ENCODE measurements around the gene MYBPHL.

Gene MYBPHL

DNA sequence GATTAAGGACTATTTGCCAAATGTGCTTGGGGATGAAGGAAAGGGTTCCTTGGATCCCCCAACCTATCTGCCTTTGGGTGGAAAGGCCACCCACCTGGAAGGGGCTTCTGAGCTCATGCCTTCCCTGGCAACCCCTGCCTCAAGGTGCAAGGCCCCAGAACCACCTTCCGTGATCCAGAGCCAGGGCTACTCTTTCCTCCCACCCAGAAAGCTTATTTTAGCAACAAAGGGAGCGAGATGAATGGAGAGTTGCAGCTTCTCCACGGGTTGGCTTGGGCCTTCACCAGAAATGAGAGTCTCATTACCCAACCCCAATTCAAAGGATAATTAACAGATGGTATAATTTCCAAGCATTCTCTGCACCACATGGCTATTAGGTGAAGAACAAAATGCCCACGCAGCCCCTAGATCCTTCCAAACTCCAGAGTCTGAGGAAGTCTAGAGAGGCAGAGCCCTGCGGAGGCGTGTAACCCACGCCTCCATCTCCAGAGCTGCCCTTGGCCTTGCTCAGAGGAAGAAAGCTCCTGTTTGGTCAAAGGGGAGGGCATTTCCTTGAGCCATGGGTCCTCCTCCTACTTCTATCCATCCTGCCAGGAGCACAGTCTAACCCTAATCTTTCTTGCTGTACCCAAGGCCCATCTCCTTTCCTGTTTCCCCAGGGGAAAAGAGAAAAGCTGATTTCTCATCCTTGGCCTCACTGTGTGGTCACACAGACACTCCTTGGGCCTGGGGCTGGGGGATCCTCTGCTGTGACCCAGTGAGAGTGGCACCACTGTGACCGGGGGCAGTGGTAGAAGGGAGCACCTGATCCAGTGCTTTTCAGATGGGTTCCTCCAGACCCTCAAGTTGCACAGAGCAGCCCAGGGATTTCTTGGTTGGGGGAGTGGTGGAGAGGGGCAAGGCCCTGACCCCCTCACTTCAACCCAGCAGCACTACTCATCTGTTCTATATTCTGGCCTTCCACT is 59.1 kb downstream of the MYBPHL start:
- no peak overlapping the region for H3K4me2 ChIP-seq
- H3K9ac ChIP-seq: no peak overlapping the region
- no peaks in the 10 kb centered on the region for H4K20me1 ChIP-seq (ENCODE audit: insufficient read depth)
- no peak overlapping the region for H3K4me3 ChIP-seq (IDR thresholded peaks at IDR 0.05; ENCODE audit: insufficient read depth, low read depth, low read length)
- H3K4me1 ChIP-seq (ENCODE audit: low read depth, poor library complexity, severe bottlenecking): peaks cover 10% of the 10 kb centered on the region
- H3K27ac ChIP-seq: no peak overlapping the region
- no peaks in the 10 kb centered on the region for H3K36me3 ChIP-seq (ENCODE audit: insufficient read depth)
- no peak overlapping the region for H2AFZ ChIP-seq (ENCODE audit: low read depth)
- H3K79me2 ChIP-seq (ENCODE audit: insufficient read depth, low read depth): no peaks in the 10 kb centered on the region
- H3K27me3 ChIP-seq (ENCODE audit: insufficient read depth, low read depth): no peaks in the 10 kb centered on the region
- TF ChIP-seq, protein P1, sequence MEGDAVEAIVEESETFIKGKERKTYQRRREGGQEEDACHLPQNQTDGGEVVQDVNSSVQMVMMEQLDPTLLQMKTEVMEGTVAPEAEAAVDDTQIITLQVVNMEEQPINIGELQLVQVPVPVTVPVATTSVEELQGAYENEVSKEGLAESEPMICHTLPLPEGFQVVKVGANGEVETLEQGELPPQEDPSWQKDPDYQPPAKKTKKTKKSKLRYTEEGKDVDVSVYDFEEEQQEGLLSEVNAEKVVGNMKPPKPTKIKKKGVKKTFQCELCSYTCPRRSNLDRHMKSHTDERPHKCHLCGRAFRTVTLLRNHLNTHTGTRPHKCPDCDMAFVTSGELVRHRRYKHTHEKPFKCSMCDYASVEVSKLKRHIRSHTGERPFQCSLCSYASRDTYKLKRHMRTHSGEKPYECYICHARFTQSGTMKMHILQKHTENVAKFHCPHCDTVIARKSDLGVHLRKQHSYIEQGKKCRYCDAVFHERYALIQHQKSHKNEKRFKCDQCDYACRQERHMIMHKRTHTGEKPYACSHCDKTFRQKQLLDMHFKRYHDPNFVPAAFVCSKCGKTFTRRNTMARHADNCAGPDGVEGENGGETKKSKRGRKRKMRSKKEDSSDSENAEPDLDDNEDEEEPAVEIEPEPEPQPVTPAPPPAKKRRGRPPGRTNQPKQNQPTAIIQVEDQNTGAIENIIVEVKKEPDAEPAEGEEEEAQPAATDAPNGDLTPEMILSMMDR (conservative IDR thresholded peaks at IDR 0.05; ENCODE audit: low read depth, low read length): no peak

- TF ChIP-seq, protein P1 (conservative IDR thresholded peaks at IDR 0.05; ENCODE audit: low read depth, low read length): no peak
- Histone ChIP-seq H3K4me3 (IDR thresholded peaks at IDR 0.05; ENCODE audit: insufficient read depth, low read depth, low read length) (no peak overlapping the region), H4K20me1 (ENCODE audit: insufficient read depth) (no peaks in the 10 kb centered on the region), H3K79me2 (ENCODE audit: insufficient read depth, low read depth) (no peaks in the 10 kb centered on the region), H3K27ac (no peak overlapping the region), H3K9ac (no peak overlapping the region), H3K36me3 (ENCODE audit: insufficient read depth) (no peaks in the 10 kb centered on the region), H3K27me3 (ENCODE audit: insufficient read depth, low read depth) (no peaks in the 10 kb centered on the region), H3K4me2 (no peak overlapping the region), H2AFZ (ENCODE audit: low read depth) (no peak overlapping the region), H3K4me1 (ENCODE audit: low read depth, poor library complexity, severe bottlenecking) (peaks cover 10% of the 10 kb centered on the region)
Observed at GRCh38 chr1:109246141-109246551, 60.7 kb downstream of the MYBPHL start.

DNA sequence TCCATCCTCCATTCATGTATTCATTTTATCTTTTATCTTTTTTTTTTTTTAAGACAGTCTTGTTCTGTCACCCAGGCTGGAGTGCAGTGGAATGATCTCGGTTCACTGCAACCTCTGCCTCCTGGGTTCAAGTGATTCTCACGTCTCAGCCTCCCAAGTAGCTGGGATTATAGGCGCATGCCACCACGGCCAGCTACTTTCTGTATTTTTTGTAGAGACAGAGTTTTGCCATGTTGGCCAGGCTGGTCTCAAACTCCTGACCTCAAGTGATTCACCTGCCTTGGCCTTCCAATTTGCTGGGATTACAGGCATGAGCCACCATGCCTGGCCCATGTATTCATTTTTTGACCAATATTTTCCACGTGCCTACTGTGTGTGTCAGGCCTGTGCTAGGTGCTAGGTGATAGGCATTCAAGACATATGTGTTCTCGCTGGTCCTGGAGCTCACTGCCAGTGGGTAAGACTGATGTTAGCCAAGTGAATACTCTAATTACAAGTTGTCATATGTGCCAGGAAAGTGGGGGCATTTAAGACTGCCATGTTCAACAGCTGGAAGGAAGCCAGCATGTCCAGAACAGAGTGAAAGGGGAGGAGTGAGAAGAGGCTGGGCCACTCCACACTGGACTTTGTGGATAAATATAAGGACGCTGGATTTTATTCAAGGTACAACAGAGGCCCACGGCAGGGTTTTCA is 62.8 kb downstream of the MYBPHL start:
- no peaks in the 10 kb centered on the region for H4K20me1 ChIP-seq (ENCODE audit: insufficient read depth)
- no peak overlapping the region for H3K4me3 ChIP-seq (IDR thresholded peaks at IDR 0.05; ENCODE audit: insufficient read depth, low read depth, low read length)
- no peak overlapping the region for H3K27ac ChIP-seq
- no peak overlapping the region for H3K9ac ChIP-seq
- H2AFZ ChIP-seq (ENCODE audit: low read depth): no peak overlapping the region
- TF ChIP-seq, protein P1 (conservative IDR thresholded peaks at IDR 0.05; ENCODE audit: low read depth, low read length): no peak
- H3K4me2 ChIP-seq: no peak overlapping the region
- H3K27me3 ChIP-seq (ENCODE audit: insufficient read depth, low read depth): no peaks in the 10 kb centered on the region
- no peaks in the 10 kb centered on the region for H3K79me2 ChIP-seq (ENCODE audit: insufficient read depth, low read depth)
- H3K36me3 ChIP-seq (ENCODE audit: insufficient read depth): no peaks in the 10 kb centered on the region
- peaks cover 3% of the 10 kb centered on the region for H3K4me1 ChIP-seq (ENCODE audit: low read depth, poor library complexity, severe bottlenecking)

GRCh38 chr1:109243221-109243620 is 63.6 kb downstream of the MYBPHL start:
- Histone ChIP-seq H3K4me1 (ENCODE audit: low read depth, poor library complexity, severe bottlenecking) (no peaks in the 10 kb centered on the region), H3K27me3 (ENCODE audit: insufficient read depth, low read depth) (no peaks in the 10 kb centered on the region), H3K4me2 (no peak overlapping the region), H3K36me3 (ENCODE audit: insufficient read depth) (no peaks in the 10 kb centered on the region), H3K4me3 (IDR thresholded peaks at IDR 0.05; ENCODE audit: insufficient read depth, low read depth, low read length) (no peak overlapping the region), H3K27ac (no peak overlapping the region), H4K20me1 (ENCODE audit: insufficient read depth) (no peaks in the 10 kb centered on the region), H3K9ac (no peak overlapping the region), H3K79me2 (ENCODE audit: insufficient read depth, low read depth) (no peaks in the 10 kb centered on the region), H2AFZ (ENCODE audit: low read depth) (no peak overlapping the region)
- TF ChIP-seq, protein P1 (conservative IDR thresholded peaks at IDR 0.05; ENCODE audit: low read depth, low read length): no peak
